HG03045 (cell line): ENCODE results near the gene ZC3H15.
"Not testable (repeated sequence)": the region's sequence is repeated elsewhere in the genome, so short reads cannot be mapped to it uniquely, and the experiment has no call there.

Source experiments
- ATAC-seq: cut with Tn5 transposase; IDR thresholded peaks from one replicate; pipeline ENCODE4 v1.9.1; 2021; ENCODE audit warnings: mild to moderate bottlenecking, moderate library complexity; ENCODE audit not compliant: unreplicated experiment

ZC3H15 gene

DNA sequence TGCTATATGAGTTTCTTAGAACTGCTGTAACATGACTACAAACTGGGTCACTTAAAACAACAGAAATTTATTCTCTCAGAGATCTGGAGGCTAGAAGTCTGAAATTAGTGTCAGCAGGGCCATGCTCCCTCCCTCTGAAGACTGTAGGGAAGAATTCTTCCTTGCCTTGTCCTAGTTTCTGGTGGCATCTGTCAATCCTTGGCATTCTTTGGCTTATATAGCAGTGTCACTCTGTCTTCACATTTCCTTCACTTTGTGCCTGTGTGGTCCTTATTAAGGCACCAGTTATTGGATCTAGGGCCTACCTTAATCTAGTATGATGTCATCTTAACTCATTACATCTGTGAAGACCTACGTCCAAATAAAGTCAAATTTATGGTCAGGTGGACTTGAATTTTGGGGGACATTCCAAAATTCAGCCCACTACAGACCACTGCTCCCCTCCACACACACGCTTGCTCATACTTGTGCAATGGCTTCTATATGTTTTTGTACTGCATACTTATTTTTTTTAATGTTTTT lies 7.6 kb downstream of the ZC3H15 start:
- ATAC-seq: no peak

DNA sequence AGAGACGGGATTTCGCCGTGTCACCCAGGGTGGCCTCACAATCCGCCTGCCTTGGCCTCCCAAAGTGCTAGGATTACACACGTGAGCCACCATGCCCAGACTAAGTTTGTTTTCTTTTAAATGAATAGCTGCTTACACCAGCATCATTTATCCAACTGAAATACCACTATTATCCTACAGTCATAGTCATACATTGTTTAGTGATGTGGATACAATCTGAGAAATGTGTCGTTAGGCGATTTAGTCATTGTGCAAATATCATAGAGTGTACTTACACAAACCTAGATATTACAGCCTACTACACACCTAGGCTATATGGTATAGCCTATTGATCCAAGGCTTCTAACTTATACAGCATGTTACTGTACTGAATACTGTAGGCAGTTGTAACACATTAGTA lies 10.3 kb downstream of the ZC3H15 start:
- no peak for ATAC-seq

DNA sequence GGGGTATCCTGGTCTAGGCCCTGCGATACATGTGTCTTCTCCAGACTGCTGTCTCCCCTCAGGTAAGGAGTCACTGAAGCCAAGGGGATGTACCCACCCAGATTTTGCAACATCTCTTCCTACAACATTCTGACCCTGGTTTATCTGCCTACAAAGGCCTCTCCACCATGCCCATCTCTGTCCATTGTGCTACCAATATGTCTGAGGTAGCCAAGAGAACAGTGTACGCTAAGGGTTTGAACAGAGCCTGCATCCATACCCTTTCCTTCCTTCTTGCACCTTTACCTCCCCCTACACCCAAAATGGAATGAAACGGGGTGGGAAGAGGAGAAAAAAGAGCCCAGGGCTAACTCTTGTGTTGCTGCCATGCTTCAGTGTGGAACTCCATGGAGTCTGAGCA lies 11.9 kb downstream of the ZC3H15 start:
- no peak for ATAC-seq

DNA sequence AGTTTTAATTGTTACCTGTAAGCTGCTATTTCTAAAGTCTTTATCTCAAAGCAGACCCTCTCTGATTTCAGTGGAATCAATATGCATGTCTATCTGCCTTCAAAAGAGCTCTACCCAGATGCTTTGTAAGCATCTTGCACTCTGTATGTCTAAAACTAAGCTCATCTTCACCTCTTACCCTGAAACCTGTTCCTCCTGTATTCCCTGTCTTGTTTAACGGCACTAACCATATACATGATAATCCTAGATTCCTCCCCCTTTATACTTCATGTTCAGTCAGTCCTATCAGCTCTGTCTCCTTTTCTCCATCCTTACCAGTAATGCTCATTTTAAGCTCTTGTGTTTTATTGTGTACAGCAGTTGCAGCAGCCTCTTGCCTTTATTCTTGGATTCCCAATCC lies 12.8 kb downstream of the ZC3H15 start:
- ATAC-seq: no peak

DNA sequence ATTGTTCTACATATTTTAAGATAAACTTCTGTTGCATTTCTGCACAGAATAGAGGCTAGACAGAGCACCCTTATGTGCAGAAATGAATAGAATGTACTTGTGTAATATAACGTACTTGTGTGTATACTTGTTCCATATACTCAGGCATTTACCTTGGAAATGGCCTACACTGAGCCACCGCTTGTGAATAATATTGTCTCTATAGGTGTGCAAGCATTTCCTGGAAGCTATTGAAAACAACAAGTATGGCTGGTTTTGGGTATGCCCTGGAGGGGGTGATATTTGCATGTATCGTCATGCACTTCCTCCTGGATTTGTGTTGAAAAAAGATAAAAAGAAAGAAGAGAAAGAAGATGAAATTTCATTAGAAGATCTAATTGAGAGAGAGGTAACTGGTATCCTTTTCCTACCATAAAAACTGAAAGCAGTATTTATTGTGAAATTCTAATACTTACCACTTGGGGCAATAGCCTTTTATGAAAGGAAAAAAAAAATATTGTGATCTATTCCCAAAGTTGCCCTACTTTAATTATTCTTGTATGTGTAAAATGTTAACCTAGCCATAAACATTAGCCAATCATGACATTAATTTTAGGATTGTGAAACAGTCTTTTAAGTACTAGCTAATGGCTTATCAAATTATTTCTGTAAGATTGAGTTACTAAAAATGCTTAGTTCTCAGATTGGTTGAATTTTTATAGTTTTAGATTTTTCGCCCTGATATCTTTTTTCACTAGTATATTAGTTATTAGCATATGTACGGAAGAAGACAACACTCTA lies 18.0 kb downstream of the ZC3H15 start:
- no peak for ATAC-seq

DNA sequence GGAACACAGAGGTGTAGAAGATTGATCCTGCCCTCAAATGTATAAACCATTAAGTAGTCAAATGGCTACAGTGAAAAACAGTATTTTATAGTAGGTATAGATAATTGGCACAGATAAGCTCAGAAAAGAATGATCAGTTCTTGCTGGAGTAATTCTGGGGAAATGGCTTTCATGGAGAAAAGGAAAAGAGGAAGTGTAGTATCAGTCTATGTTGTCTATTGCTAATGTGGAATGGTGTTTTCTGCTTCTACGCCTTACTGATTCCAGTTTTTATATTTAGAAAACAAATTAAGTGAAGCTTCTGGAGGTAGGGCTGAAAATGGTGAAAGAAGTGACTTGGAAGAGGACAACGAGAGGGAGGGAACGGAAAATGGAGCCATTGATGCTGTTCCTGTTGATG lies 22.2 kb downstream of the ZC3H15 start:
- no peak for ATAC-seq

DNA sequence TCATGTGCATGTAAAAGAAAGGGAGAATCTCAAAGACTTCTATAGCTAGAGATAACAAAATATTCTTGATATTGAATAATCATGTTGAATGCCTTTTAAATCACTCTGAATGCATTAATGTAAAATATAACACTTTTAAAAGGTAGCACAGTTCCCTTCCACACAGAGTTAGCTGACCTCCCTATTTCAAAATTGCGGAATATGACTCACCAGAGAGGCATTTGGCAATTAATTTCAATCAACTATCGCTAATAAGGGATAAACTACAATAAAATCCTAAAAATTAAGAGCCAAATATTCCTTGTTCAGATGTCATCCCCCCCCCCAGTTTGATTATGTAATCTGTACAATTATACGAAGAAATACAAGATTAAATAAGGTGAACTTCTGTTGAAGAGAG lies 29.3 kb downstream of the ZC3H15 start:
- ATAC-seq: no peak

DNA sequence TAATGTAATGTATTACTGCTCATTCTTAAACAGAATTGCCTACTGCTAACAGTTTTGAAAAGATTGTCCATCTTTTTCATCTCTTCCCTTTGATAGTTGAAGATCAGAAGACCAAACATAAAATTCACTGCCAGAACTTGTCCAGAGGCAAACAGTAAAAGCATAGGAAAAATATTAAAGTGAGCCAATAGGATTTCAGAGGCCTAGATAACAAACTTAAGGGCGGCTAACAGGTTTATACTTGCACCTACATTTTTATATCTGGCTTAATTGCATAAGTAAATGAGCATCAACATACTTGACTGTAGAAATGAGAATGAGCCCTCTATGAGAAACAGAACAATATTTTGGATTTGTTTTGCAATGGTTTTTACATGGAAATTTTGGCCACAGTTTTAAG lies 30.3 kb downstream of the ZC3H15 start:
- no peak for ATAC-seq

DNA sequence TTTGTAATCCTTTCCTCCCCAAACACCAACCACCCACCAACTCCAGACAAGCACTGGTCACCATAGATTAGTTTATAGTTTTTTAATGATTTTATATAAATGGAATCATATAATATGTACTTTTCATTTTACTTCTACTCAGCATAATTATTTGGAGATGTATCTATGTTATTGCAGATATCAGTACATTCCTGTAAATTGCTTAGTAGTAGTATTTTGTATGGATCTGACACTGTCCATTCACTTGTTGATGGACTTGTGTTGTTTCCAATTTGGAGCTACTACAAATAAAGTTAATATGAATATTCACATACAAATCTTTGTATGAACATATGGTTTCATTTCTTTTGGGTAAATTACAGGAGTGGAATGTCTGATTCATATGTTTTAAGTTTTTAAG lies 31.0 kb downstream of the ZC3H15 start:
- ATAC-seq: no peak

DNA sequence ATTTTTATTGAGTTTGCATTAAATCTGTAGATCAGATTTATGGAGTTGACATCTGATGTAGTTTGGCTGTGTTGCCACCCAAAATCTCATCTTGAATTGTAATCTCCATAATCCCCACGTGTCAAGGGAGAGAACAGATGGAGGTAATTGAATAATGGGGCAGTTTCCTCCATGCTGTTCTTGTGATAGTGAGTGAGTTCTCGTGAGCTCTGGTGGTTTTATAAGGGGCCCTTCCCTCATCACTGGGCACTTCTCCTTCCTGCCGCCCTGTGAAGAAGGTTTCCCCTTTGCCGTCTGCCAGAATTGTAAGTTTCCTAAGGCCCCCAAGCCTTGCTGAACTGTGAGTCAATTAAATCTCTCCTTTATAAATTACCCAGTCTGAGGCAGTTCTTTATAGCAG lies 32.2 kb downstream of the ZC3H15 start:
- no peak for ATAC-seq

DNA sequence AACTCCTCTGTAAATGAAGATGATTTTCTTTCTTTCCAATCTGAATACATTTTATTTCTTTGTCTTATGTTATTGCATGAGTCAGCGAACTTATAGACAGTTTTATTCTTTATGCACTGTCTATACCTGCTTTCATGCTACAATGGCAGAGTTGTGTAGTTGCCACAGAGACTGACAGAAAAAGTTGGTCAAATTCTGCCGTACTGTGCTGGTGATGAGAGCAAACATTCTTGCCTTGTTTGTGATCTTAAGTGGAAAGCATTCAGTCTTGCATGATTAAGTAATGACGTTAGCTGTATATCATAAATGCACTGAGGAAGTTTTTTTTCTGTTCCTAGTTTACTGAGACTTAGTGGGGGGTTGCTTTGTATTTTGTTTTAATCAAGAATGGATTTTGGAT lies 32.9 kb downstream of the ZC3H15 start:
- ATAC-seq: no peak

DNA sequence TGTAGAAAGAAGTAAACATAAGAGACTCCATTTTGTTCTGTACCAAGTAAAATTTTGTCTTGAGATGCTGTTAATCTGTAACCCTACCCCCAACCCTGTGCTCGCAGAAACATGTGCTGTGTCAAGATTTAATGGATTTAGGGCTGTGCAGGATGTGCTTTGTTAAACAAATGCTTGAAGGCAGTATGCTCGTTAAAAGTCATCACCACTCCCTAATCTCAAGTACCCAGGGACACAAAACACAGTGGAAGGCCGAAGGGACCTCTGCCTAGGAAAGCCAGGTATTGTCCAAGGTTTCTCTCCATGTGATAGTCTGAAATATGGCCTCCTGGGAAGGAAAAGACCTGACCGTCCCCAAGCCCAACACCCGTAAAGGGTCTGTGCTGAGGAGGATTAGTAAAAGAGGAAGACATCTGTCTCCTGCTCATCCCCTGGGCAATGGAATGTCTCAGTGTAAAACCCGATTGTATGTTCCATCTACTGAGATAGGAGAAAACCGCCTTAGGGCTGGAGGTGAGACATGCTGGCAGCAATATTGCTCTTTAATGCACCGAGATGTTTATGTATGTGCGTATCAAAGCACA lies 35.6 kb downstream of the ZC3H15 start:
- not testable (repeated sequence) for ATAC-seq

DNA sequence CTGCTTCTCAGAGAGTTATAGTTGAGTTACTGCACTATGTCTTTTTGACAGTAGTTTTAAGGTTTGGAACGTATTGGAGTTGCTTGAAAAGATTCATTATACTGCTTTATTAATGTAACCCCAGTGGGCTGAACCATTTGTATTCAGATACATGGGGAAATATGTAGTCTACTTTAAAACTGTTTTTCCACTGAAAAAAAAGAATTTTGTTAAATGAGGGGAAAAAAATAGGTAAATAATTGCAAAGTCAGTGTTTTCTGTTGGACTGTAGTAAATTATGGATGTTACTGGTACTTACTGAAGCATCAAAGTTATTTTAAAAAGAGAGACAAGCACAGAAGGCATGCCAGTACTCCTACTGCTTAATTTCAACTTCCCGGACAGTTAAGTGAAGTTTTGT lies 36.4 kb downstream of the ZC3H15 start:
- no peak for ATAC-seq

DNA sequence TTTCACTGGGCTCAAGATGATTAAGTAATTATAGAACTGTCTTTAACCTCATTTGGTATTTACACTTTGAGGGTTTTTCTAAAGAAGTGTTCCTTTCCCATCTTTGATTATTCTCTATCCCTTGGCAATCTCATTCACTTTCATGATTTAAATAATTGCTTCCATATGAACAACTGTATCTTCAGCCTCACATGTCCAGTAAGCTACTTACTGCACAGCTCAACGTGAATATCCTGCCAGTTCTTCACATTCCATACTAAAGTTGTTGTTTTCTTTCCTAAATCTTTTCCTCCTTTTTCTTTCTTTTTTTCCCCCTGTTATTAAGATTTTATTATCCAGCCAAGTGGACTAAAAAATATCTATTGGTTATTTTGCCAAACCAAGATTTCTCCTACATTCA lies 37.7 kb downstream of the ZC3H15 start:
- no peak for ATAC-seq

DNA sequence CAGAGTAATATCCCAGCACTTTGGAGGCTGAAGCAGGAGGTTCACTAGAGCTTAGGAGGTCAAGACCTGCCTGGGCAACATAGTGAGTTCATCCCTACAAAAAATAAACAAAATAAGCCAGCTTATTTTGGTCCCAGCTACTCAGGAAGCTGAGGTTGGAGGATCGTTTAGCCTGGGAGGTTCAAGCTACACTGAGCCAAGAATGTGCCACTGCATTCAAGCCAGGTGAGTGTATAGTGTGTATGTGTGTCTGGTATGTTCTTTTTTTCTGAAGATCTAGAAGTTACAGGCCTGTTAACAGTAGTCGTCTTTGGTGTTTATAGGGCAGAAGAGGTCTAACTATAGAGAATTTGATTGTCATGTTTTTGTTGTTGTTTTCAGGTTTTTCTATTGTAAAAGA lies 40.2 kb downstream of the ZC3H15 start:
- ATAC-seq: no peak

DNA sequence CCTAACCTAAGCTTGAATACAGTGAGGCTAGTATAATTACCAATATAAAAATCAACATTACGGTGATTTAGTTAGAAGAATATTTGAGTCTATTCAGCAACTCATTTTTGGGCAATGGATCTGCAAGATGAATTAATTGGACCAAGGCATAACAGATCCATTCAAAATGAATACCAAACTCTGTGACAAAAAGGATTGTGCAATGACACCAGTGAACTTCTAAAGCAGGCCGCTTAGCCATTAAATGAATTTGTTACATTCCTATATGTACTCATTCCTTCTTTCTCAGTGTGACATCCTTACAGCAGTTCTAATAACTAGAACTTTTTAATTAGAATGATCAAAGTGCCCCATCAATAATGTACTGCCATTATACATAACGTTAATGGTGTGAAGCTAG lies 44.3 kb downstream of the ZC3H15 start:
- no peak for ATAC-seq

DNA sequence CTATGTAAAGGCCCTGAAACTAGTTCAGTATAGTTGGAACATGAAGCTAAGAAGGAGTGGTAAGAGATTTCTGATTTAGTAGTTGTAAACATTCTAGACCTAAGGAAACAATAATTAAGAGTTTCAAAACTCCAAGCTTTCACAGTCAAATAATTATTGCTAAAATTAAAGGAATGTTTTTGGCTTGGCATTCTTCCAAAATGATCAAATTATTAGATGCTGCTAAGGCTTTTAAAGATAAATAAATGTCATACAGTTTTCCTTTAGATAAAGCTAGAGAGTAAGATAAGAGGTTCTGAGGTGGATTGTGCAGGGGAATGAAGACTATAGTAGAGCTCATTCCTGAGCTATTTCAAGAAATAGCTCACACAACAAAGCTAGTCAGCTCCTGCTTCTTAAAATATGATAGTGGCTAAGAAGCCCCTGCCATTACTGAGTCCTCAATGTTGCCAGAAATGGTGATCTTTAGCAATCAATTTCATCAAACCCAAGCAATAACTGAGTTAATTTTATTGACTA lies 45.3 kb downstream of the ZC3H15 start:
- ATAC-seq: no peak

DNA sequence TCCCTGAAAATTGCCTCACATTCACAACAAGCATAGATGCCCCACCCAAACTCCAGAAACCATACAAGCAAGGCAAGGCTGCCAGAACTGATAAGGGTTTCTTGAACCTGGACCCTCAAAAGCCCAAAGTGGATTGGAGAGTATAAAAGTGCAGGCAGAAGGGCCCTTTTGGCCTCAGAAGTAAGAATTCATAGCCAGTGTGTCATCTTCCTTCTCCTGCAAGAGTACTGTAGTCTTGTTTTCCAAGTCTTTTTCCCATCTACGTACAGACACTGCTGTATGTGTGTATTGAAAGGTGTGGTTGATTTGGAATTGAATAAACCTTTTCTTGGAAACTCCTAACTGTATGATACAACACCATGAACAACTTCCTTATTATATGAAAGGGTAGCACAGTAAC lies 46.8 kb downstream of the ZC3H15 start:
- ATAC-seq: no peak

DNA sequence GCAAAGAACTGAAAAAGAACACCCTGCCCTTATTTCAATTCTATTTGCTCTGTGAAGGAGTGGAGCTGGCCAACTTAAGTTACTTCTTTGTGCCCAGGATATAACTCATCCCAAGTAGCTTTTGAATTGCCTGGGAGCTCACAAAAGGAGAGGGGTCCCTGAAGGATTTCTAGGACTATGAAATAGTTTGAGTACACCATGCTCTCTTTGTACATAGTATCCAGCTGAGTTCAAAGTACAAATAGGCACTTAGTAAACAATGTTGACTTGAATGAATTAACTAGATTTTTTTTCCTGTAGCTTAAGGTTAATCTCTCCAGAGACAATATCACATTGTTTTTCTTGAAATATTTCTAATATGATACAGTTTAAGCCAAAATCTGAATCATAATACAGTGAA lies 47.7 kb downstream of the ZC3H15 start:
- ATAC-seq: no peak

DNA sequence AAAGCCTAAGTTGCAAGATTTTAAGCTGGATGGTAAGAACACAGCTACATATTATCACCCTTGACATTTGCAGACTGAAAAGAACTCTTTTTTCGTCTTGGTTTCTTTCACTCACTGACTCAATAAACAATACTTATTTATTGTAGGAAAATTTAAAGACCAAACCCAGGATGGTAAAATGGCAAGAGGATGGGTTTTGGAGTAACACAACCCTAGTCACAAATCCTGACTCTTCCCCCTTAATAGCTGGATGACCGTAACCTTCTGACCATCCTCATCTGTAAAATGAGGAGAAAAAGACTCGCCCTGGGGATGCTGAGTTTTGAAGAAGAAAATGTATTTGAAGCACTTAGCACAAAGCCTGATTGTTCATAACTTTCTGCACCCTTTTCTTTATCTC lies 48.3 kb downstream of the ZC3H15 start:
- no peak for ATAC-seq

DNA sequence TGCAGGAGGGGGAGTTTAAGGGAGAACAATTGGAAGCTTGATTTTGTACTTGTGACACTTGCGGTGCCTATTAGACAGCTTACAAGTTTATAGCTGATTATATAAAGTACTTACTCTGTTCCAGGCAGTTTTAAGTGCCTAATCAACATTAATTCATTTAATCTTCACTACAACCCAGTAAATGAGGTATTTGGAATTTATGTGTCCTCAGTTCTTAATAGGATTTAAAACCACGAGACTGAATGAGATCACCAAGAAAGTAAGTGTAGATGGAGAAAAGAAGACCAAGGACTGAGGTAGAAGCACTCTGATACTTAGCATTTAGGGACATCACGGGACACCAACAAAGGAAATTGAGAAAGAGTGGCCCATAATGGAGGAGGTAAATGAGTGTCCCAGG lies 49.8 kb downstream of the ZC3H15 start:
- ATAC-seq: no peak

DNA sequence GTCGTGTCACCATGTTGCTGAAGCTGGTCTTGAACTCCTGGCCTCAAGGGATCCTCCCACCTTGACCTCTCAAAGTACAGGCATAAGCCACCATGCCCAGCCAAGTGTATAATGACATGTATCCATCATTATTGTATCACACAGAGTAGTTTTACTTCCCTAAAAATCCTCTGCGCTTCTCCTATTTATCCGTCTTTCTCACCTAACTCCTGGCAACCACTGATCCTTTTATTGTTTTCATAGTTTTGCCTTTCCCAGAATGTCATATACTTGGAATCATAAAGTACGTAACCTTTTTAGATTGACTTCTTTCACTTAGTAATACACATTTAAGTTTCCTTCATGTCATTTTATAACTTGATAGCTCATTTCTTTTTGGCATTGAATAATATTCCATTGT lies 51.0 kb downstream of the ZC3H15 start:
- no peak for ATAC-seq

DNA sequence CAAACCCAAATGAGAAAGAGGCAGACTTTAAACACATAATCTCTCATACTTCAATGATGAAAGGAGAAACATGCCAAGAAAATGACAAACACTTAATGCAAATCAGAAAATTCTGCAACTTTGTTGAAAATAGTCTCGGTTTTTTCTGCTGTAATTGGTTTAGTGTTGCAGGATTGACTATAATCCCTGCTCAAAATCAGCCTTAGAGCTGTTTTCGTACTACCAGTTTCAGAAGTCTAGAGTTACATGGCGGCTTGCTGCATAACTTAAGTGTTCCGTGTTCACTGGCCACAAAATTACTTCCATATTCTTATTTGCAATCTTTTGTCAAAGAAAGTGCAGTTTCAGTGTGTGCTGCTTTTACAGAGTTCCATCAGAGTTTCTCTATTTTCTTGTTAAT lies 54.9 kb downstream of the ZC3H15 start:
- no peak for ATAC-seq
